ENCODE data around the gene TXK. TPM values are rescaled to one million over a fixed set of nuclear protein-coding genes. Genes with fewer than 3 reads are reported as not detected.

TXK gene
- total and polyA plus RNA-seq, 2 experiments from 2014 or later = 0.14 to 0.40 TPM

GRCh38 chr4:48085821-48086589 lies 48.0 kb downstream of the TXK start:
- H3K4me2 ChIP-seq = no peak overlapping the region
- H3K27me3 Mint-ChIP-seq (ENCODE audit: insufficient read depth, low read depth, poor library complexity) = no peaks in the 10 kb centered on the region
- H2AFZ ChIP-seq = no peak overlapping the region
- no peak overlapping the region for H3K4me3 Mint-ChIP-seq
- no peak overlapping the region for H3K4me3 ChIP-seq
- H3K27ac Mint-ChIP-seq = no peak overlapping the region
- DNase-seq (ENCODE audit: low spot score) (no peak), ATAC-seq (no peak)
- no peaks in the 10 kb centered on the region for H3K79me2 ChIP-seq (replicated peaks; ENCODE audit: insufficient read depth)
- no peaks in the 10 kb centered on the region for H3K9me2 ChIP-seq (ENCODE audit: insufficient read depth)
- no peak for TF ChIP-seq STAT1 (IDR thresholded peaks at IDR 0.05; ENCODE audit: unreplicated experiment)
- no peak for TF ChIP-seq ZNF462 (CRISPR knock-in tag; IDR thresholded peaks at IDR 0.05)
- TF ChIP-seq ETS1 (IDR thresholded peaks at IDR 0.05) = no peak
- TF ChIP-seq CTCF (conservative IDR thresholded peaks at IDR 0.05; ENCODE audit: low read depth in 2 of 2) = no peak
- TF ChIP-seq EZH2 (IDR thresholded peaks at IDR 0.05; ENCODE audit: low read depth, unreplicated experiment) = no peak
- no peak for TF ChIP-seq CREB1 (CRISPR knock-in tag; IDR thresholded peaks at IDR 0.05; ENCODE audit: low read depth)
- no peak for TF ChIP-seq POLR2AphosphoS5 (IDR thresholded peaks at IDR 0.05; ENCODE audit: low read depth)
- no peak for TF ChIP-seq JUNB (IDR thresholded peaks at IDR 0.05; ENCODE audit: unreplicated experiment)
- TF ChIP-seq REST (IDR thresholded peaks at IDR 0.05; ENCODE audit: unreplicated experiment) = no peak
- TF ChIP-seq NANOG (IDR thresholded peaks at IDR 0.05; ENCODE audit: borderline replicate concordance) = no peak
- TF ChIP-seq EZH2phosphoT487 (IDR thresholded peaks at IDR 0.05; ENCODE audit: unreplicated experiment) = no peak
- H3K4me1 Mint-ChIP-seq = no peaks in the 10 kb centered on the region
- H3K27me3 ChIP-seq (ENCODE audit: insufficient read depth) = no peaks in the 10 kb centered on the region
- H3K36me3 ChIP-seq (ENCODE audit: insufficient read depth) = no peaks in the 10 kb centered on the region
- no peaks in the 10 kb centered on the region for H3K4me1 ChIP-seq (ENCODE audit: insufficient read depth)
- no peaks in the 10 kb centered on the region for H3K36me3 Mint-ChIP-seq (ENCODE audit: low read depth)
- H4K20me1 ChIP-seq (replicated peaks; ENCODE audit: insufficient read depth) = no peaks in the 10 kb centered on the region
- no peaks in the 10 kb centered on the region for H3K9me3 Mint-ChIP-seq
- no peaks in the 10 kb centered on the region for H3F3A ChIP-seq (replicated peaks; ENCODE audit: low read depth)
- no peak overlapping the region for H3K27ac ChIP-seq (ENCODE audit: low read depth)

Measured in GM23338 (cell line).